ENCODE results near the gene UQCR11.

UQCR11 gene

DNA sequence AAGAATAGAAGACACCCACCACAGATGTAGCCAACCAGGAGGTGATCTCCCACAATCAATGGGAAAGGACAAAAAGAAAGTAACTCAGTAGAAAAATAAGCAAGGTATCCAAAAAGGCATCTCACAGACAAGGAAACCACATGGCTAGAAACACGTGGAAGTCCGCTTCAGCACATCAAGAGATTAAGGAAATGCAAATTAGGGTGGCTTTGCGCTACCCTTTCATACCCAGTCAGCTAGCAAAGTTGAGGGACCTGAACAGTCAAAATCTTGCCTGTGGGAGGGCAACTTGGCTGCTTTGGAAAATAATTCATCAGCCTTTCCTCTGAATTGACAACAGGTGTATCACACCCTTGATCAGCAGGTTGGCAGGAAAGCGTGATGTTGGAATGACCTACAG lies 11.6 kb upstream of the UQCR11 start:
- DNase-seq (ENCODE audit: low read depth), result no peak
- TF ChIP-seq, protein P1, sequence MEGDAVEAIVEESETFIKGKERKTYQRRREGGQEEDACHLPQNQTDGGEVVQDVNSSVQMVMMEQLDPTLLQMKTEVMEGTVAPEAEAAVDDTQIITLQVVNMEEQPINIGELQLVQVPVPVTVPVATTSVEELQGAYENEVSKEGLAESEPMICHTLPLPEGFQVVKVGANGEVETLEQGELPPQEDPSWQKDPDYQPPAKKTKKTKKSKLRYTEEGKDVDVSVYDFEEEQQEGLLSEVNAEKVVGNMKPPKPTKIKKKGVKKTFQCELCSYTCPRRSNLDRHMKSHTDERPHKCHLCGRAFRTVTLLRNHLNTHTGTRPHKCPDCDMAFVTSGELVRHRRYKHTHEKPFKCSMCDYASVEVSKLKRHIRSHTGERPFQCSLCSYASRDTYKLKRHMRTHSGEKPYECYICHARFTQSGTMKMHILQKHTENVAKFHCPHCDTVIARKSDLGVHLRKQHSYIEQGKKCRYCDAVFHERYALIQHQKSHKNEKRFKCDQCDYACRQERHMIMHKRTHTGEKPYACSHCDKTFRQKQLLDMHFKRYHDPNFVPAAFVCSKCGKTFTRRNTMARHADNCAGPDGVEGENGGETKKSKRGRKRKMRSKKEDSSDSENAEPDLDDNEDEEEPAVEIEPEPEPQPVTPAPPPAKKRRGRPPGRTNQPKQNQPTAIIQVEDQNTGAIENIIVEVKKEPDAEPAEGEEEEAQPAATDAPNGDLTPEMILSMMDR (IDR thresholded peaks at IDR 0.05; ENCODE audit: control insufficient read depth, insufficient read depth, low read depth, low read length, missing control alignments), result no peak
- no peak overlapping the region for H3K4me3 ChIP-seq (ENCODE audit: control insufficient read depth, low read depth, low read length)

DNA sequence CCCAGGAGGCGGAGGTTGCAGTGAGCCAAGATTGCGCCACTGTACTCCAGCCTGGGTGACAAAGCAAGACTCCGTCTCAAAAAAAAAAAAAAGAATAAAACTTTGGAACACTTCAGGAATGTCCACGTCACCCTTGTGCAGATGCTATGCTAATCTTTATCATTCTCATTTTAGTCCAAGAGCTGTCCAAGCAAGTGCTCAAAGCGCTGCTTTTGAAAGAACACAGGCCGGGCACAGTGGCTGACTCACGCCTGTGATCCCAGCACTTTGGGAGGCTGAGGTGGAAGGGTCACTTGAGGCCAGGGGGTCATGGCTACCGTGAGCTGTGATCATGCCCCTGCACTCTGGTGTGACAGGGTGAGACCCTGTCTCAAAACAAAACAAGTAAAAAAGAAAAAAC lies 11.1 kb upstream of the UQCR11 start:
- no peak overlapping the region for H3K4me3 ChIP-seq (ENCODE audit: control insufficient read depth, low read depth, low read length)
- TF ChIP-seq, protein P1 (IDR thresholded peaks at IDR 0.05; ENCODE audit: control insufficient read depth, insufficient read depth, low read depth, low read length, missing control alignments), result no peak

DNA sequence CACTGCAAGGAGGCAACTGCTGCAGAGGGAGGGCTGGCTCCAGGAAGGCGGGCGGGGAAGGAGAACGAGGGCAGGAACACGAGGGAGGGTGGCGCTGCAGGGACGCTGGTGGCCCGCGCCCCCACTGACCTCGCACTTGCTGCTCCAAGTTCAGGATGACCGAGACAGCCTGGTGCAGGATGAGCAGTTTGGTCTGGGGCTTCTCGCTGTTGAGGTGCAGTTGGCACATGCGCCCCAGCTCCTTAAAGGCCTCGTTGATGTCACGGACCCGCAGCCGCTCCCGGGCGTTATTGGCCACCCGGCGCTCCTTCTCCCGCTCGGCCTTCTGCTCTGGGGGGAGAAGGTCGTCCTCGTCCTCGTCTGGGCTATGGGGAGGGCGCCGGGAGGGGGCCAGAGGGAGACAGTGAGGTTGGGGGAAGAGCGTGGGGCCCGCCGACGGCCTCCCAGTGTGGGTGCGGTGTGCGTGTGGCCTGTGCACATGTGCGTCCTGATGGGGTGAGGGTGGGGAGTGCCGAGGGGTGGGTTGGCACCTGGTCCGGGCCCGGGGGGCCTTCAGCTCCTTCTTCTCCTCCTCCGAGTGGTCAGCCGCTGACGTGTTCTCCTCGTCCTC lies 10.0 kb upstream of the UQCR11 start:
- DNase-seq (ENCODE audit: low read depth), result no peak
- TF ChIP-seq, protein P1 (IDR thresholded peaks at IDR 0.05; ENCODE audit: control insufficient read depth, insufficient read depth, low read depth, low read length, missing control alignments), result no peak
- H3K4me3 ChIP-seq (ENCODE audit: control insufficient read depth, low read depth, low read length), result no peak overlapping the region

More for the DNA sequence above, 11.1 kb upstream of the UQCR11 start:
- DNase-seq (ENCODE audit: low read depth), result no peak

DNA sequence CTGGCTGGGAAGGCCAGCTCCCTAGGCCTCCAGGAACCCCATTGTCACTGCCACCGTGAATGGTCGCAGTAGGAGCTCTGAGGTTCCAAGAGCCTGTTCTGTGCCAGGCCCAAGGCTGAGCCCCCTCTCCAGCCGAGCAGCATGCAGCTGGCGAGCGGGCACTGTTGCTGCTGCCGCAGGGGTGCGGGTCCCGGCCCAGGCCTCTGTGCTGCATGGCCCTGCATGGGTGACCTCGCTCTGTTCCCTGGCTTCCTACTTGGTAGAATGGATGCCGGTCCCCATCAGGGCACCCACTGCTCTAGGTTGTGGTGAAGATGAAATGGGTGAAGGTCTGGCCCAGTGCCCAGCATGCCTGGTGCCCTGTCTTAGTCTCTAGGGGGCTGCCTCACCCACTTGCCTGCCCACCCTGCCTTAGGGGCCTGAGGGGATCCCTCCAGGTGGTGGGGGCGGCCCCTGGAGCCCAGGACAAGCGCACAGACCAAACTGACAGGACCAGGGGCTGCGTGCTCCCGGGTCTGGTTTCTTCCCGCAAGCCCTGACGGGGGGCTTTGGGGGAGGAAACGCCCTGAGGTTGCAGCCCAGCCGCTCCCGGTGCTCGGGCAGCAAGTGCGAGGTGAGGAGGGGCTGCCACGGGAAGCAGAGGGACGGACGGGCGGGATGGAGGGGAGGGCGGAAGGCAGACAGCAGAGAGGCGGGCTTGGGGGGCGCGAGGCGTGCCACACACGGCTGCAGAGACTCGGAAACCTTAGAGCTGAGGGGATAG lies 8.7 kb upstream of the UQCR11 start:
- TF ChIP-seq, protein P1 (IDR thresholded peaks at IDR 0.05; ENCODE audit: control insufficient read depth, insufficient read depth, low read depth, low read length, missing control alignments), result no peak
- no peak overlapping the region for H3K4me3 ChIP-seq (ENCODE audit: control insufficient read depth, low read depth, low read length)
- DNase-seq (ENCODE audit: low read depth), result no peak

DNA sequence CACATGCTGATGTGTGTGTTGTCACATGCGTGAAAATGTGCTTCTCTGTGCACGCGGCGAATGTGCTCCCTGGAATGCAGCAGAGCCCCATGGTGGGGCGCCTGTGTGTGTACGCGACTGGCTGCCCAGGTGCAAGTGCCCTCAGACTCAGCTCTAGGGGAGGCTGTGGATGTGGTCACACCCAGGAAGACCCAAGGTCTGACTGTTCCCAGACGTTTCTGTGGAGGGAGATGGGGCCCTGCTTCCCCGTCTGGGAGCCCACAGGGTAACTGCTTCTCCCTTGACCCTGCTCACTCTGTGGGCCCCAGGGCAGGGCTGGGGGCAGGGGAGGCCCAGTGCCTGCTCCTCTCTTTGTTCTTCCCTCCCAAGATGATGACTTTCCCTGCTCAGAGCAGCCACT lies 7.9 kb upstream of the UQCR11 start:
- TF ChIP-seq, protein P1 (IDR thresholded peaks at IDR 0.05; ENCODE audit: control insufficient read depth, insufficient read depth, low read depth, low read length, missing control alignments), result no peak
- H3K4me3 ChIP-seq (ENCODE audit: control insufficient read depth, low read depth, low read length), result no peak overlapping the region
- DNase-seq (ENCODE audit: low read depth), result no peak

DNA sequence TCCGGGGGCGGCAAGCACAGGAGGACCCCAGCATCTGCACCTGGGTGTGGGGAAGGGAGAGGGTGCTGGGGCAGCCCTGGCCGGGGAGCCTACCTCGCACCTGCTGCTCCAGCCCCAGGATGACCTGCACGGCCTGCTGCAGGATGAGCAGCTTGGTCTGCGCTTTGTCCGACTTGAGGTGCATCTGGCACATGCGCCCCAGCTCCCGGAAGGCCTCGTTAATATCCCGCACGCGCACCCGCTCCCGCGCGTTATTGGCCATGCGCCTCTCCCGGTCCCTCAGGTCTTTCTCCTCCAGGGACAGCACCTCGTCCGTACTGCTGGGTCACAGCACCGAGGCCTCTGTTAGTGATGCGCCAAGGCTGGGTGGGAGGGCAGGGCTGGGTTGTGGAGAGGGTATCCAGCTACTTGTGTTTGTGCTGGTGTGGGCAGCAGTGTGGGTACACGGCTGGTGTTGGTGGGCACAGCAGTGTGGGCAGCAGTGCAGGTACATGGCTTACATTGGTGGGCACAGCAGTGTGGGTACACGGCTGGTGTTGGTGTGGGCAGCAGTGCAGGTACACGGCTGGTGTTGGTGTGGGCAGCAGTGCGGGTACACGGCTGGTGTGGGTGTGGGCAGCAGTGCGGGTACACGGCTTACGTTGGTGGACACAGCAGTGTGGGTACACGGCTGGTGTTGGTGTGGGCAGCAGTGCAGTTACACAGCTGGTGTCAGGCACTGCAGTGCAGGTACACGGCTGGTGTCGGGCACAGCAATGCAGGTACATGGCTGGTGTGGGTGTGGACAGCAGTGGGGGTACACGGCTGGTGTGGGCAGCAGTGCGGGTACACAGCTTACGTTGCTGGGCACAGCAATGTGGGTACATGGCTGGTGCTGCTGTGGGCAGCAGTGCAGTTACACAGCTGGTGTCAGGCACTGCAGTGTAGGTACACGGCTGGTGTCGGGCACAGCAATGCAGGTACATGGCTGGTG lies 7.1 kb upstream of the UQCR11 start:
- no peak overlapping the region for H3K4me3 ChIP-seq (ENCODE audit: control insufficient read depth, low read depth, low read length)
- TF ChIP-seq, protein P1 (IDR thresholded peaks at IDR 0.05; ENCODE audit: control insufficient read depth, insufficient read depth, low read depth, low read length, missing control alignments), result no peak
- DNase-seq (ENCODE audit: low read depth), result no peak

All from AG09309 (cell line).